HCT116 (cell line): ENCODE data around the gene DUSP2. TPM values are rescaled to one million over a fixed set of nuclear protein-coding genes. Genes with fewer than 3 reads are reported as not detected.

ENCODE experiments used
- ATAC-seq: fragments of 200-7000 bp; cut with Tn5 transposase; 2 replicates; pipeline ENCODE4 v1.9.1; 2020; ENCODE audit warnings: mild to moderate bottlenecking, moderate library complexity
- BruUV-seq: library from RNA; stranded (reverse); fragments of 400-500 nt; replicated peaks from 2 replicates; lab custom pipeline; 2021; lab: Mats Ljungman, UMichigan
- CTCF ChIA-PET: fragments of 300-600 bp; sonication (Branson Sonifier 250); formaldehyde crosslinking; loops from one replicate; lab custom pipeline; 2021; ENCODE audit warnings: antibody characterized with exemption; lab: Charles Lee
- POLR2A ChIA-PET: fragments of 300-600, 350-600 bp; sonication (Branson Sonifier 250); formaldehyde crosslinking; loops from one replicate; lab custom pipeline; 2021; ENCODE audit warnings: antibody characterized with exemption; lab: Charles Lee
- RAD21 ChIA-PET, 2 experiments: fragments of 300-600 bp; sonication (Branson Sonifier 250); formaldehyde crosslinking; loops; one replicate each; lab custom pipeline; 2023; ENCODE audit warnings: low total read pairs in 2 of 2; ENCODE audit not compliant: uncharacterized antibody in 2 of 2, unreplicated experiment in 2 of 2, low non-redundant PET in 1 of 2; lab: Charles Lee
- DNase-seq: peaks from one replicate; pipeline ENCODE4 v3.0.0-alpha.2; 2010; ENCODE audit warnings: low read depth, low spot score
- H2AFZ ChIP-seq: fragments of 200-600 bp; shearing (Covaris generic), sonication (generic); 2 replicates; pipeline ENCODE4 v1.6.1; 2017; ENCODE audit warnings: low read depth, mixed run types, mixed read lengths, antibody characterized with exemption, low read length; ENCODE audit not compliant: poor library complexity, severe bottlenecking
- H3K27ac ChIP-seq: 2 replicates; pipeline ENCODE4 v1.5.1; 2012; ENCODE audit warnings: low read depth, low read length
- H3K27me3 ChIP-seq: fragments of 200-600 bp; sonication (generic); 2 replicates; pipeline ENCODE4 v1.6.1; 2016; ENCODE audit warnings: mixed run types, low read length, mixed read lengths; ENCODE audit not compliant: insufficient read depth
- H3K36me3 ChIP-seq, 2 experiments: fragments of 200-500 bp in 1 of 2; fragments of 200-600 bp in 1 of 2; sonication (Bioruptor generic) in 1 of 2; sonication (generic) in 1 of 2; 2 replicates each; pipeline versions ENCODE4 v1.5.1 to v1.6.1; 2014 to 2016; ENCODE audit warnings: low read length in 2 of 2, inconsistent platforms in 1 of 2, mixed read lengths in 1 of 2, mixed run types in 1 of 2; ENCODE audit not compliant: insufficient read depth in 2 of 2, control insufficient read depth in 1 of 2
- H3K4me1 ChIP-seq, 2 experiments: fragments of 200-600 bp in 1 of 2; sonication (generic) in 1 of 2; 2 replicates each; pipeline versions ENCODE4 v1.5.1 to v1.6.1; 2012 to 2017; ENCODE audit warnings: low read length in 2 of 2, inconsistent platforms in 1 of 2, mild to moderate bottlenecking in 1 of 2, mixed read lengths in 1 of 2, mixed run types in 1 of 2, moderate library complexity in 1 of 2; ENCODE audit not compliant: insufficient read depth in 2 of 2, control insufficient read depth in 1 of 2
- H3K4me2 ChIP-seq: fragments of 200-600 bp; sonication (generic); 2 replicates; pipeline ENCODE4 v1.6.1; 2017; ENCODE audit warnings: mixed run types, low read length, mixed read lengths
- H3K4me3 ChIP-seq, 2 experiments: fragments of 200-600 bp in 1 of 2; sonication (generic) in 1 of 2; replicated peaks in 1 of 2; 2 replicates each; pipeline ENCODE4 v1.5.1; 2011 to 2016; ENCODE audit warnings: low read length in 2 of 2, control low read depth in 1 of 2, low read depth in 1 of 2, mild to moderate bottlenecking in 1 of 2, mixed read lengths in 1 of 2, mixed run types in 1 of 2
- H3K79me2 ChIP-seq: fragments of 200-600 bp; sonication (generic); 2 replicates; pipeline ENCODE4 v1.6.1; 2017; ENCODE audit warnings: mild to moderate bottlenecking, mixed run types, low read length, moderate library complexity, mixed read lengths; ENCODE audit not compliant: insufficient read depth
- H3K9ac ChIP-seq: fragments of 200-600 bp; sonication (generic); 2 replicates; pipeline ENCODE4 v1.6.1; 2016; ENCODE audit warnings: low read length, mixed read lengths
- H3K9me2 ChIP-seq: fragments of 200-600 bp; sonication (generic), shearing (Covaris generic); 2 replicates; pipeline ENCODE4 v1.6.1; 2017; ENCODE audit warnings: mixed run types, mild to moderate bottlenecking, moderate library complexity; ENCODE audit not compliant: insufficient read depth
- H3K9me3 ChIP-seq, 2 experiments: fragments of 200-500 bp in 1 of 2; fragments of 200-600 bp in 1 of 2; sonication (Bioruptor generic) in 1 of 2; sonication (generic) in 1 of 2; 2 replicates each; pipeline ENCODE4 v1.6.1; 2014 to 2017; ENCODE audit warnings: low read length in 2 of 2, mixed read lengths in 2 of 2, inconsistent platforms in 1 of 2, low read depth in 1 of 2, mild to moderate bottlenecking in 1 of 2, mixed run types in 1 of 2, moderate library complexity in 1 of 2; ENCODE audit not compliant: control insufficient read depth in 1 of 2, insufficient read depth in 1 of 2
- H4K20me1 ChIP-seq: fragments of 200-600 bp; sonication (generic), shearing (Covaris generic); 2 replicates; pipeline ENCODE4 v1.6.1; 2017; ENCODE audit warnings: mixed run types, mild to moderate bottlenecking, moderate library complexity; ENCODE audit not compliant: insufficient read depth
- EZH2phosphoT487 ChIP-seq: fragments of 200-600 bp; IDR thresholded peaks from 2 replicates; pipeline ENCODE4 v1.6.1; 2018; ENCODE audit warnings: antibody characterized with exemption, borderline replicate concordance
- FOSL1 ChIP-seq: IDR thresholded peaks from 2 replicates; pipeline ENCODE4 v1.6.1; 2012; ENCODE audit warnings: low read depth
- TCF7L2 ChIP-seq: IDR thresholded peaks from 2 replicates; pipeline ENCODE4 v1.7.0; 2011; ENCODE audit warnings: borderline replicate concordance, inconsistent platforms; ENCODE audit not compliant: insufficient read depth, insufficient read length; ENCODE audit errors: extremely low read depth
- ZFX ChIP-seq: fragments of 450-650 bp; IDR thresholded peaks from 2 replicates; pipeline ENCODE4 v1.6.1; 2017
- ZNF274 ChIP-seq: fragments of 200-500 bp; sonication (Bioruptor generic); IDR thresholded peaks from 2 replicates; pipeline ENCODE4 v1.6.1; 2014; ENCODE audit warnings: mild to moderate bottlenecking, low read depth, low read length, inconsistent platforms
- intact Hi-C: fragments of 100-400 bp; cut with micrococcal nuclease; formaldehyde crosslinking; loops from 2 replicates; pipeline ENCODE4 v1.10.0; 2022
- total RNA-seq: library from RNA; stranded (reverse); gene quantifications from one replicate; pipeline ENCODE4 v1.2.1, GENCODE V29; 2021; ENCODE audit not compliant: unreplicated experiment
- TF ChIP-seq, protein P1 (sequence below), 3 experiments: fragments of 200-600 bp in 1 of 3; sonication (generic) in 1 of 3; IDR thresholded peaks in 2 of 3; conservative IDR thresholded peaks in 1 of 3; 2 replicates each; pipeline ENCODE4 v1.5.1; 2012 to 2017; ENCODE audit warnings: low read depth in 2 of 3, low read length in 2 of 3, antibody characterized with exemption in 1 of 3, borderline replicate concordance in 1 of 3, control low read depth in 1 of 3, mild to moderate bottlenecking in 1 of 3, mixed read lengths in 1 of 3, mixed run types in 1 of 3, moderate library complexity in 1 of 3; ENCODE audit not compliant: insufficient read depth in 1 of 3
- TF ChIP-seq, protein P2 (sequence below): IDR thresholded peaks from 2 replicates; pipeline ENCODE4 v1.6.1; 2012
- TF ChIP-seq, protein P3 (sequence below): IDR thresholded peaks from 2 replicates; pipeline ENCODE4 v1.6.1; 2012

DUSP2 gene
- total RNA-seq, 1 experiment from 2014 or later, result 24.5 TPM

DNA sequence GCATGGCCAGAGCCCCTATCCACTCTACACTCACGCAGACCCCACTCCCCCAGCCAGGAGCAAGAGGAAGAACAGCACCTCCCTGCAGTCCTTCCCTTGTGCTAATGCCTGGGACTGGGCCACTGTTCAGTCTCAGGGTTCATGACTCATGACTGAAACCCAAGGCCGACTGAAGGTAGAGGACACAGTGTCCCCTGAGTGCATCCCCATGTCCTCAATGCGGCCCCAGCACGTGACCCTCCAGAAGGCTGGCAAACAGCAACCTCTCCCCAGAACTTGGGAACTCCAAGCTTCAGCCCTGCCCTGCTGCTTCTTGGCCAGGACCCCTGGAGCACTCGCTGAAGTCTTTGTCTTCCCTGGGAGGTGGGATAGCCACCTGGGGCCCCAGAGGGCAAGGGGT lies 22.8 kb downstream of the DUSP2 start (continued):
- TF ChIP-seq, protein P1, sequence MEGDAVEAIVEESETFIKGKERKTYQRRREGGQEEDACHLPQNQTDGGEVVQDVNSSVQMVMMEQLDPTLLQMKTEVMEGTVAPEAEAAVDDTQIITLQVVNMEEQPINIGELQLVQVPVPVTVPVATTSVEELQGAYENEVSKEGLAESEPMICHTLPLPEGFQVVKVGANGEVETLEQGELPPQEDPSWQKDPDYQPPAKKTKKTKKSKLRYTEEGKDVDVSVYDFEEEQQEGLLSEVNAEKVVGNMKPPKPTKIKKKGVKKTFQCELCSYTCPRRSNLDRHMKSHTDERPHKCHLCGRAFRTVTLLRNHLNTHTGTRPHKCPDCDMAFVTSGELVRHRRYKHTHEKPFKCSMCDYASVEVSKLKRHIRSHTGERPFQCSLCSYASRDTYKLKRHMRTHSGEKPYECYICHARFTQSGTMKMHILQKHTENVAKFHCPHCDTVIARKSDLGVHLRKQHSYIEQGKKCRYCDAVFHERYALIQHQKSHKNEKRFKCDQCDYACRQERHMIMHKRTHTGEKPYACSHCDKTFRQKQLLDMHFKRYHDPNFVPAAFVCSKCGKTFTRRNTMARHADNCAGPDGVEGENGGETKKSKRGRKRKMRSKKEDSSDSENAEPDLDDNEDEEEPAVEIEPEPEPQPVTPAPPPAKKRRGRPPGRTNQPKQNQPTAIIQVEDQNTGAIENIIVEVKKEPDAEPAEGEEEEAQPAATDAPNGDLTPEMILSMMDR (IDR thresholded peaks at IDR 0.05 in 2 of 3, conservative IDR thresholded peaks at IDR 0.05 in 1 of 3; ENCODE audit: borderline replicate concordance in 1 of 3, insufficient read depth in 1 of 3, low read depth in 2 of 3, low read length in 2 of 3), result no peak
- TF ChIP-seq ZFX (no peak), FOSL1 (no peak), EZH2phosphoT487 (no peak)

DNA sequence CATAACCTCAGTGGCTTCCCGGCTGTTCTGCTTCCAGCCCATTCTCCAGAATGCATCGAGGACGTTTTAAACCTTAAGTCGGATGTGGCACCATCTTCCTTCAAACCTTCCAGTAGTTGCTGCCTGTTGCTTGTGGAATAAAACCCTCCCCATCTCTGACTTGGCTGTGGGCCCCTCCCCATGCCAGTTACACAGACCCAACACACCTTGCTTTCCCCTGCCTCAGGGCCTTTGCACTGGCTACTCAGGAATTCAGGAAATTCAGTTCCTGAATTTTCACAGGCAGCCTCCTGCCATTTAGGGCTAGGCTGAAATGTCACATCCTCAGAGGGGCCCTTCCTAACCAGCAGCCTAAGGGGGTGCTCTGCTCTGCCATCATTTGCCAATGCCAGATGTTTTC lies 23.8 kb downstream of the DUSP2 start:
- no peak overlapping the region for H3K4me2 ChIP-seq
- no peaks in the 10 kb centered on the region for H3K9me3 ChIP-seq
- H3K27me3 ChIP-seq, result 0 out of 2 replicates have a peak, but pooled peaks cover 3% of the 10 kb centered on the region
- no peak for DNase-seq
- no peaks in the 10 kb centered on the region for H4K20me1 ChIP-seq
- no peaks in the 10 kb centered on the region for H3K79me2 ChIP-seq
- intact Hi-C loops, result no loop called here
- no peaks in the 10 kb centered on the region for H3K9me2 ChIP-seq
- H3K4me1 ChIP-seq, result peaks cover 8 to 11% of the 10 kb centered on the region in 2 experiments
- TF ChIP-seq ZNF274, result no peak
- TF ChIP-seq, protein P2, sequence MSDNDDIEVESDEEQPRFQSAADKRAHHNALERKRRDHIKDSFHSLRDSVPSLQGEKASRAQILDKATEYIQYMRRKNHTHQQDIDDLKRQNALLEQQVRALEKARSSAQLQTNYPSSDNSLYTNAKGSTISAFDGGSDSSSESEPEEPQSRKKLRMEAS, result no peak
- no peak for TF ChIP-seq TCF7L2
- TF ChIP-seq, protein P3, sequence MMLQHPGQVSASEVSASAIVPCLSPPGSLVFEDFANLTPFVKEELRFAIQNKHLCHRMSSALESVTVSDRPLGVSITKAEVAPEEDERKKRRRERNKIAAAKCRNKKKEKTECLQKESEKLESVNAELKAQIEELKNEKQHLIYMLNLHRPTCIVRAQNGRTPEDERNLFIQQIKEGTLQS, result no peak
- no TSS peak for BruUV-seq
- H3K36me3 ChIP-seq, result no peaks in the 10 kb centered on the region
- no peak overlapping the region for H2AFZ ChIP-seq
- ChIA-PET POLR2A (no interaction called here), CTCF (no interaction called here), RAD21 (no interaction called here)
- no peak for ATAC-seq
- H3K4me3 ChIP-seq, result no peak overlapping the region
- no peak overlapping the region for H3K9ac ChIP-seq
- no peak overlapping the region for H3K27ac ChIP-seq
